ENCODE data around the gene ZNF280A.

DNA sequence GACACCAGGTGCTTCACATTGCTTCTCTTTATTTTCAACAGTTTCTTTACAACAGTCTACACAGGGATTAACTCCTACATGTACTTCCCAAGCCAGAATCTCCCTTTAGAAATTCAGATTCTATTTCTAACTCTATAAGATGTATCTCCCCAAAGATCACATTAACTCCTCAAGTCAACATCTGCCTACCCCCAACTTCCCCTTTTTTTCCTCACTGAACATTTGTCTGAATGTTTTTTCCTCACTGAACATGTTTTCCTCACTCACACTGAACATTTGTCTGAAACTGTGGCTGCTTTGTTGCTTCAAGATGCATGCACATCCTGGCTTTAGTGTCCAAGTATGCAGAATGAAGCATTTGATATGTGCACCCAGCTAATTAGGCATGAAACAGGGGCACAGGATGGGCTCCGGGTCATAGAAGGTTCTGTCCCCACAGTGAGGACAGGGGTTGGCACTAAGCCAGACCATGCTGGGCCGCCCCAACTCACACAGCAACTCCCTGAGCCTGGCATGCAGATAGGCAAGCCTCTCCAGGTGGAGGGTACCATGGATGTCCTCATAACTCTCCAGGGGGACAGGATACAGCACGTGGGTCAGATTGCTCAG lies 27.7 kb upstream of the ZNF280A start:
- TF ChIP-seq CTCF (IDR thresholded peaks at IDR 0.05; ENCODE audit: low read length) = no peak
- TF ChIP-seq EZH2 (optimal IDR thresholded peaks at IDR 0.05; ENCODE audit: low read depth, low read length) = no peak
- TF ChIP-seq EZH2phosphoT487 (IDR thresholded peaks at IDR 0.05; ENCODE audit: low read length) = no peak
